ENCODE data around the gene KRTAP5-4.

KRTAP5-4 gene

GRCh38 chr11:1639666-1640065, 17.7 kb upstream of the KRTAP5-4 start:
- H3K4me2 ChIP-seq (ENCODE audit: low read depth, low read length), result no peak overlapping the region
- DNase-seq, result no peak
- no peak overlapping the region for H3K27ac ChIP-seq (ENCODE audit: low read length)
- H3K27me3 ChIP-seq (replicated peaks; ENCODE audit: insufficient read depth, low read length), result peaks cover 94% of the 10 kb centered on the region
- no peaks in the 10 kb centered on the region for H3K9me3 ChIP-seq (replicated peaks; ENCODE audit: insufficient read depth, low read length)
- no peaks in the 10 kb centered on the region for H4K20me1 ChIP-seq (ENCODE audit: insufficient read depth, low read length)
- H3K36me3 ChIP-seq (replicated peaks; ENCODE audit: insufficient read depth, low read length), result no peaks in the 10 kb centered on the region
- H3K9me2 ChIP-seq (replicated peaks; ENCODE audit: insufficient read depth, low read length), result no peaks in the 10 kb centered on the region
- no peak overlapping the region for H3K9ac ChIP-seq (ENCODE audit: low read length)
- no peak for TF ChIP-seq EZH2 (optimal IDR thresholded peaks at IDR 0.05; ENCODE audit: low read depth, low read length)
- TF ChIP-seq CTCF (IDR thresholded peaks at IDR 0.05; ENCODE audit: low read length), result no peak
- no peak for TF ChIP-seq EZH2phosphoT487 (IDR thresholded peaks at IDR 0.05; ENCODE audit: low read length)
- H3F3A ChIP-seq (ENCODE audit: insufficient read depth, low read length), result no peaks in the 10 kb centered on the region
- no peaks in the 10 kb centered on the region for H3K4me1 ChIP-seq (ENCODE audit: low read length)
- no peak overlapping the region for H3K4me3 ChIP-seq (ENCODE audit: low read length)
- no peak overlapping the region for H2AFZ ChIP-seq (ENCODE audit: low read length)
- no peaks in the 10 kb centered on the region for H3K79me2 ChIP-seq (ENCODE audit: low read length)

- TF ChIP-seq EZH2 (optimal IDR thresholded peaks at IDR 0.05; ENCODE audit: low read depth, low read length) (no peak), CTCF (IDR thresholded peaks at IDR 0.05; ENCODE audit: low read length) (no peak), EZH2phosphoT487 (IDR thresholded peaks at IDR 0.05; ENCODE audit: low read length) (no peak)
- no peaks in the 10 kb centered on the region for H3F3A ChIP-seq (ENCODE audit: insufficient read depth, low read length)
- H3K27me3 ChIP-seq (replicated peaks; ENCODE audit: insufficient read depth, low read length), result peaks cover 94% of the 10 kb centered on the region
- H3K9me3 ChIP-seq (replicated peaks; ENCODE audit: insufficient read depth, low read length), result no peaks in the 10 kb centered on the region
- no peak overlapping the region for H3K4me3 ChIP-seq (ENCODE audit: low read length)
- DNase-seq, result no peak
- no peaks in the 10 kb centered on the region for H3K4me1 ChIP-seq (ENCODE audit: low read length)
- H3K36me3 ChIP-seq (replicated peaks; ENCODE audit: insufficient read depth, low read length), result no peaks in the 10 kb centered on the region
- no peaks in the 10 kb centered on the region for H3K79me2 ChIP-seq (ENCODE audit: low read length)
- H3K9me2 ChIP-seq (replicated peaks; ENCODE audit: insufficient read depth, low read length), result no peaks in the 10 kb centered on the region
- no peak overlapping the region for H2AFZ ChIP-seq (ENCODE audit: low read length)
- no peak overlapping the region for H3K27ac ChIP-seq (ENCODE audit: low read length)
- no peak overlapping the region for H3K9ac ChIP-seq (ENCODE audit: low read length)
- H3K4me2 ChIP-seq (ENCODE audit: low read depth, low read length), result no peak overlapping the region
- H4K20me1 ChIP-seq (ENCODE audit: insufficient read depth, low read length), result no peaks in the 10 kb centered on the region
These were observed 17.2 kb upstream of the KRTAP5-4 start for GRCh38 chr11:1639102-1639620.

DNA sequence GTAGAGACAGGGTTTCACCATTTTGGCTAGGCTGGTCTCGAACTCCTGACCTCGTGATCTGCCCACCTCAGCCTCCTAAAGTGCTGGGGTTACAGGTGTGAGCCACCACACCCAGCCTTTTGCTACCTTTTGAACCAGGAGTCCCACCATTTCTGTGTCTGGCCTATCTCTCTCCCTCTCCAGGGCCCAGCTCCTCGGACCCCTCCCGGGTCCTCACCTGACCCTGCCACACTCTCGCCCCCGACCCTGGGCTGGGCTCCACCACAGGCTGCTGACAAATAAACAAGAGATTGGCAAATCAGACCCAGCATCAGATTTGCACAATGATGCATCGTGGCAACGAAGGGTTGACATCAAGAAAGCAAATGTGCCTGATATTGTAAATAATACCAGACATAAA, 16.4 kb upstream of the KRTAP5-4 start:
- Histone ChIP-seq H4K20me1 (ENCODE audit: insufficient read depth, low read length) (no peaks in the 10 kb centered on the region), H2AFZ (ENCODE audit: low read length) (no peak overlapping the region), H3K27me3 (replicated peaks; ENCODE audit: insufficient read depth, low read length) (peaks cover 94% of the 10 kb centered on the region), H3K4me3 (ENCODE audit: low read length) (no peak overlapping the region), H3K4me2 (ENCODE audit: low read depth, low read length) (no peak overlapping the region), H3K9me3 (replicated peaks; ENCODE audit: insufficient read depth, low read length) (no peaks in the 10 kb centered on the region), H3K27ac (ENCODE audit: low read length) (no peak overlapping the region), H3K79me2 (ENCODE audit: low read length) (no peaks in the 10 kb centered on the region), H3K36me3 (replicated peaks; ENCODE audit: insufficient read depth, low read length) (no peaks in the 10 kb centered on the region), H3F3A (ENCODE audit: insufficient read depth, low read length) (no peaks in the 10 kb centered on the region), H3K9ac (ENCODE audit: low read length) (no peak overlapping the region), H3K9me2 (replicated peaks; ENCODE audit: insufficient read depth, low read length) (no peaks in the 10 kb centered on the region), H3K4me1 (ENCODE audit: low read length) (no peaks in the 10 kb centered on the region)
- no peak for TF ChIP-seq EZH2phosphoT487 (IDR thresholded peaks at IDR 0.05; ENCODE audit: low read length)
- TF ChIP-seq EZH2 (optimal IDR thresholded peaks at IDR 0.05; ENCODE audit: low read depth, low read length), result no peak
- no peak for TF ChIP-seq CTCF (IDR thresholded peaks at IDR 0.05; ENCODE audit: low read length)
- no peak for DNase-seq
